HL-60 (cell line): ENCODE measurements around the gene HEMK1.

Experiments
- CTCF ChIP-seq: IDR thresholded peaks from one replicate; pipeline ENCODE4 v1.5.1; 2011; ENCODE audit warnings: low read length, control low read depth, inconsistent platforms; ENCODE audit not compliant: insufficient read depth
- GABPA ChIP-seq: IDR thresholded peaks from 2 replicates; pipeline ENCODE4 v1.6.1; 2012; ENCODE audit warnings: low read depth
- POLR2AphosphoS5 ChIP-seq: IDR thresholded peaks from 2 replicates; pipeline ENCODE4 v1.6.1; 2012; ENCODE audit warnings: low read depth
- TF ChIP-seq, protein P1 (sequence below): IDR thresholded peaks from 2 replicates; pipeline ENCODE4 v1.6.1; 2012; ENCODE audit warnings: low read depth; ENCODE audit not compliant: insufficient replicate concordance

DNA sequence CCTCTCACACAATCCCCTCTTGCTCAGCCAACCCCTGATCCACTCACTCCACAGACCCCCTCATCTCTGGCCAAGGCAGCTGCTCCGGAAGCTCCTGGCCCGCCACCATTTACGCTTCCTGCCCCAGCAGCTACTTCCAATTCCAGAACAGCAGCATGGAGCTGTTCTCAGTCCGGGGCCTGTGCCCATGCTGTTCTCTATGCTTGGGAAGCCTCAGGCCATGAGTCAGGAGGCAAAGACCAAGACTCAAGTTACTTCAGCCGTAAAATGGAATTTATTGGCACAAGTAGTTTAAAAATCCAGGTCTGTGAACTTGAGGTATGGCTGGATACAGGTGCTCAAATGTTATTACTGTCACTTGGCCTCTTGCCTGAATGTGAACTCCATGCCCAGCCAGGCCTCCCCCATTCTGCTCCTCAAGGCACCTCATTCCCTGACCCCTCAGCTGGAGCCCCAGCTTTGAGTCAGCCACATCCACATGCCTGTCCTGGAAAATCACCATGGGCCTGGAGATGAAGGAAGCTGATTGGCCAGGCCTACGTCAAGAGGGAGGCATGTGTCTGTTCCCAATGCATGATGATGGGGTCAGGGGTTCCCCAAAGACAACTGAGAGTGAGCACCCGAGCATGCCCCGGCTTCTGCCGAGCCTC, 34.5 kb upstream of the HEMK1 start:
- no peak for TF ChIP-seq CTCF
- TF ChIP-seq POLR2AphosphoS5 = no peak
- TF ChIP-seq GABPA = no peak
- TF ChIP-seq, protein P1, sequence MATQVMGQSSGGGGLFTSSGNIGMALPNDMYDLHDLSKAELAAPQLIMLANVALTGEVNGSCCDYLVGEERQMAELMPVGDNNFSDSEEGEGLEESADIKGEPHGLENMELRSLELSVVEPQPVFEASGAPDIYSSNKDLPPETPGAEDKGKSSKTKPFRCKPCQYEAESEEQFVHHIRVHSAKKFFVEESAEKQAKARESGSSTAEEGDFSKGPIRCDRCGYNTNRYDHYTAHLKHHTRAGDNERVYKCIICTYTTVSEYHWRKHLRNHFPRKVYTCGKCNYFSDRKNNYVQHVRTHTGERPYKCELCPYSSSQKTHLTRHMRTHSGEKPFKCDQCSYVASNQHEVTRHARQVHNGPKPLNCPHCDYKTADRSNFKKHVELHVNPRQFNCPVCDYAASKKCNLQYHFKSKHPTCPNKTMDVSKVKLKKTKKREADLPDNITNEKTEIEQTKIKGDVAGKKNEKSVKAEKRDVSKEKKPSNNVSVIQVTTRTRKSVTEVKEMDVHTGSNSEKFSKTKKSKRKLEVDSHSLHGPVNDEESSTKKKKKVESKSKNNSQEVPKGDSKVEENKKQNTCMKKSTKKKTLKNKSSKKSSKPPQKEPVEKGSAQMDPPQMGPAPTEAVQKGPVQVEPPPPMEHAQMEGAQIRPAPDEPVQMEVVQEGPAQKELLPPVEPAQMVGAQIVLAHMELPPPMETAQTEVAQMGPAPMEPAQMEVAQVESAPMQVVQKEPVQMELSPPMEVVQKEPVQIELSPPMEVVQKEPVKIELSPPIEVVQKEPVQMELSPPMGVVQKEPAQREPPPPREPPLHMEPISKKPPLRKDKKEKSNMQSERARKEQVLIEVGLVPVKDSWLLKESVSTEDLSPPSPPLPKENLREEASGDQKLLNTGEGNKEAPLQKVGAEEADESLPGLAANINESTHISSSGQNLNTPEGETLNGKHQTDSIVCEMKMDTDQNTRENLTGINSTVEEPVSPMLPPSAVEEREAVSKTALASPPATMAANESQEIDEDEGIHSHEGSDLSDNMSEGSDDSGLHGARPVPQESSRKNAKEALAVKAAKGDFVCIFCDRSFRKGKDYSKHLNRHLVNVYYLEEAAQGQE = no peak
